CD4-positive, alpha-beta T cell treated with Interleukin-6 at 100 ng/mL for 8 hours (primary cell): Measurements from ENCODE around the gene EMILIN2.

ENCODE experiments used
- DNase-seq: peaks from one replicate; pipeline ENCODE4 v3.0.0-alpha.2; 2020; ENCODE audit warnings: mixed read lengths, low spot score

The EMILIN2 gene

DNA sequence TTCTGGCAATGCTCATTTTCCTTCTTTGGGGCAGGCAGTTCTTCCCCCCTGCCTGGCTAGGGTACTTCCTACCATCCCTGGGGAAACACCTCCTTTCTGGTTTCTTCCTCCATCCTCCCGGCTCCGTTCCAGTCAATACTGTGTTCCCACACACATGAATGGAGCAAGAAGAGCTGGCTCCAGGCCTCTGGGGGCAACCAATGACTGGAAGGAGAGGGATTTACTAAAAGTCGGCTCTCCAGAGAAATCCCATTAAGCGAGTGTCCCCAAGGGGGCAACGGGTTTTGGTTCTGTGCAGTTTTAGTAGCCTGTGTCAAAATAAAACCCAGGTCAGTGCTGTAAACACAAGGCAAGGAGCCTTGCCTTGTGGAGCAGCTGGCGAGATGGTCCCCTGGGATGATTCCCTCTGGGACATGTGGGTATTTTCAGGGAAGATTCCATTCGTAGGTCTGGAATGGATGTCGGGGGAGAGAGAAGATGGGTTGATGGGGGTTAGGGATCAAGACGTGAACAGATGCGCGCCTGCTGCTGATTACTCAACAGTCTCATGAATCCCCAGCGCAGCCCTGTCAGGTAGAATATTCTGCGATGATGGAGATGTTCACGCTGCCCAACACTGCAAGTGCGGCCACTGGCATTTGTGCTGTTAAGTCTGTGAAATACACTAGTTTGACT lies 32.0 kb downstream of the EMILIN2 start:
- no peak for DNase-seq

- no peak for DNase-seq
These were observed 33.1 kb downstream of the EMILIN2 start for GRCh38 chr18:2879889-2880288.

DNA sequence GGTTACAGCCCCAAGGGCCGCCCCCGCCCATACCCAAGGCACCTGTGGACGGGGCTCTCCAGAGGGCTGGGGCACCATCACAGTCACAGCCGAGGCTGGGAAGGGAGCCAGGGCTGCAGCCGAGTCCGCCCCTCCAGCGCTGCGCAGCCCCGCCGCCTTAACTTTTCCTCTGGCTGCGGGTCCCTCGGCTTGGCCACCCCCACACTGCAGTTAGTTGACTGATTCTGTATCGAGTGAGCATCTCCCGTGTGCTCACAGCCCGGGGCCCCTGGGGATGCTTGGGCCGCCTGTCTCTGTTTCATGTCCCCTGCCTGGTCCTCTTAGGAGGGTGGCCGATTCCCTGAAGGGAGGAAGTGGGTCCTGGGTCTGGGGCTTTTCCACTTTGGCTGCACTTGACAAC lies 33.7 kb downstream of the EMILIN2 start:
- DNase-seq = no peak

DNA sequence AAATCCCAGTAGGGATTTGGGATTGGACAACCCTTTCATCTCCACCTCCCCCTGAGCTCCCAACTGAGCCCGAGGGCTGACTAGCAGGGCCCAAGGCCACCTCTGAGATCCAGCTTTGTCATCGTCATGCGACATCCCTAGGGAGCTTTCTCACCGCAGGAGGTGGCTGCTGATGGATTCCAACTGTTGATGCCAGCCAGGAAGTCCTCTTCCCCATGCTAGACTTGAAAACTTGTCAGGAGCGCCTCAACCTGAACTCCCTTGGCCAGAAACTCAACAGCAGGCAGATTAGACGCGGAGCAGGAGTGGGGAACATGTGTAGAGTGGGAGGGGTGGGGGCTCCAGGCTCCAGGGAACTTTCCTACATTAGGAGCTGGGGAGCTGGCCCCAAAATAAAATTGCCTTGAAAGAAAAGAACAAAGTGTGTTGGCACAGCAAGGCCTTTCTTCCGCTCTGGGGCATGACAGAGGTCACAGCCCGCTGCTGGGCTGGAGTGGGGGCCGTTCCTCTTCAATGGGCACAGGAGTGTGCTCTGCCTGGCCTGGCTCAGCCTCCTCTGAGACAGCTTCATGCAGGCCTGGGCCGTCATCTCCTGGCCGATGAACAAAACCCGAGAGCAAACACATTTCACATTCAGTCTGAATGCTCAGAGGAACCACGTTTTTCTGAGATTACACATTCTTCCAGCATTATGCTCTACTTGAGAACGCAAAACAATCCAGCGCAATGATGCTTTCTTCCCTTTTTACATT lies 34.5 kb downstream of the EMILIN2 start:
- no peak for DNase-seq

DNA sequence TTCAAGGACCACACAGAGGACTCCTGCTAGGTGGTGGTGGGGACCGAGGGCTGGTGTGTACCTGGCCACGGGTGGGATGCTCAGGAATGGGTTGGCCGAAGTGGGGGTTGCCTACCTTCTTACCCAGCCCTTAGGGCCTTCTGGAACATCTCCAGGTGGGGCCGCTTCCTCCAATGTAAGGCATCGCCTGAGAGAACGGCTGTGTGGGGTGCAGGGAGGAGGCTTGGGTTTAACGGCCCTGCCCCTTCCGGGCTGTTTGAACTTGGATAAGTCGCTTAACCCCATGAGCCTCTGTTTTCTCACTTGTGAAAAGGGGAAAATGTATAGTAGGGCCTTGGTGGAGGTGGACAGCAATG lies 35.0 kb downstream of the EMILIN2 start:
- peak; percentile 25 for DNase-seq

GRCh38 chr18:2882201-2882600 lies 35.4 kb downstream of the EMILIN2 start:
- DNase-seq = no peak

DNA sequence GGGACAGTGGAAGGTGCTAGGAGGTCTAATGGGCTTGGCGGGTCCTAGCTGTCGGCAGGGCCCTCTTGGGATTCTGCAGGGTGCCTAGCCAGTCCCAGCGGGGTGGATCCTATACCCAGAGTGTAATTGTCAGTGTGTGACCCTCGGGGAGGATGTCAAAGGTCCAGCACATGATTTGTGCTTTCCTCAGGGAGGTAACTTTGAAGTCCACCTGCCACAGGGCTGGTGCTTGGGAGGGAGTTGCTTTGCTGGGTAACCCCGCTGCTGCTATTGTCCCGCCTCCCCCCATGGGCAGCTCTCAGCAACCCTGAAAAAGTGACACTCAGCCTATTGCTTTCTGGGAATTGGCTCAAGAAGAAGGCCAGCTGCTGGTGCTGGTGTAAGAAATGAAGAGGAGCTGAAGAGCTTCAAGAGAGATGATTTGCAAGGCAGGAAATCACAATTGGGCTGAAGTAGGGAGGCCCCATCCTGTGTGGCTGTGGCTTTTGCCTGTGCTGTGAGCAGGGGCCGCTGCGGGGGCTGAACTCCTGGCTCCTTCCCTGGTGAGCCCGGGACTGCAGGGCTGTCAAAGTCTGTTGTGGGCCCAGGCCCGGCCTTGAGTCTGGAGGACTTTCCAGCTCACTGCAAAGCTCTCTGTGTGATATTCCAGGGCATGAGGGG lies 36.4 kb downstream of the EMILIN2 start:
- peak; percentile 69 for DNase-seq

GRCh38 chr18:2884706-2885285 lies 38.0 kb downstream of the EMILIN2 start:
- no peak for DNase-seq

- DNase-seq = no peak
These were observed 40.7 kb downstream of the EMILIN2 start for GRCh38 chr18:2887470-2887869.

- DNase-seq = peak; percentile 23
These were observed 43.0 kb downstream of the EMILIN2 start for GRCh38 chr18:2889761-2890192.

GRCh38 chr18:2890606-2891005 lies 43.8 kb downstream of the EMILIN2 start:
- no peak for DNase-seq

- peak; percentile 46 for DNase-seq
These were observed 45.0 kb downstream of the EMILIN2 start for GRCh38 chr18:2891526-2892431.

GRCh38 chr18:2893056-2893455 lies 46.2 kb downstream of the EMILIN2 start:
- DNase-seq = no peak

DNA sequence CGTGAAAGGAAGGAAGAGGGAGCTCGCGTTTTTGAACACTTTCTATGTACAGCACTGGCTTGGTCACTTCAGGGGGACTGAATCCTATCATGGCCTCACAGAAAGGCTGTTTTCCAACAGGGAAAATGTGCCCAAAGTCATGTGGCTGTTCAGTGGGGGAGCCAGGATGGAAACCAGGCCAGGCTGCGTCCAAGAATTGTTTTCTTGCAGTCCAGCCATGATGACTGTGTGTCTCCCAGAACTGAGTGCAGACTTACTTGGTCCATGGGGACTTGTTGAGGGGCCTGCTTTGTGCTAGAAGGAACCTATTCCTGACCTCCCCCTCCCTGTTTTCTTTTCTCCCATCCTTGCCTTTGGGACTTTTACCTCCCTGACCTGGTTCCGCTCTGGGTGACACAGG lies 46.9 kb downstream of the EMILIN2 start:
- no peak for DNase-seq

- no peak for DNase-seq
These were observed 47.5 kb downstream of the EMILIN2 start for GRCh38 chr18:2894131-2894840.

- no peak for DNase-seq
These were observed 48.1 kb downstream of the EMILIN2 start for GRCh38 chr18:2894841-2895370.

DNA sequence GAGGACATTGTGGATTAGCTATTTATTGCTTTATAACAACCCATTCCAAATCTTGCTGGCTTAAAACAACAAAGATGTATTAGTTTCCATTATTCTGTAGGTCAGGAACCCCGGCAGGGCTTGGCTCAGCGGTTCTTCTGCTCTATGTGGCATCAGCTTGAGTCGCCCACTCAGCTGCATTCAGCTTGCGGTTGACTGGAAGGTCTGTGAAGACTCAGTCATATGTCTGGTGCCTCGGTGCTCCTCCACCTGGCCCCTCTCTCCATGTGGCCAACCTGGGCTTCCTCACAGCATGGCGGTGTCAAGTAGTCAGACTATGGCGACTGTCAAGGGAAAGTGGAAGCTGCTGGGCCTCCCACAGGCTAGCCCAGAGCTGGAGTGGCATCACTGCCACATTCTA lies 48.6 kb downstream of the EMILIN2 start:
- DNase-seq = no peak

DNA sequence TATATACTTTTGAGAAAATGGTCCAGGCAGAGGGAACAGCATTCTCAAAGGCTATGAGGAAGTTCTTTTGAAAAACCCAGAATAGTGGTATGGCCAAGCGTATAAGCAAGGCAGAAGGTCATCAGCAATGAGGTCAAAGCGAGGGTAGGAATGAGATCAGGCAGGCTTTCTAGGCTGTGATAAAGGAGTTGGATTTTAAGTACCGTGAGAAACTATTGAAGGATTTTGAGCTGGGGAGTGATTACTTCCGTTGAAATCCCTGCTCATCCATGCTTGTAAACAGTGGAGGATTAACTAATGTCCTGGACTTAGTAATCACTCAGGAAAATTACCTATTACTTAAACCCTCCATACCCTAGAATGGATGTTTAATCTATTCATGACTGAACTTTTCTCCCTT lies 50.2 kb downstream of the EMILIN2 start:
- no peak for DNase-seq

- DNase-seq = no peak
These were observed 50.8 kb downstream of the EMILIN2 start for GRCh38 chr18:2897448-2898185.

DNA sequence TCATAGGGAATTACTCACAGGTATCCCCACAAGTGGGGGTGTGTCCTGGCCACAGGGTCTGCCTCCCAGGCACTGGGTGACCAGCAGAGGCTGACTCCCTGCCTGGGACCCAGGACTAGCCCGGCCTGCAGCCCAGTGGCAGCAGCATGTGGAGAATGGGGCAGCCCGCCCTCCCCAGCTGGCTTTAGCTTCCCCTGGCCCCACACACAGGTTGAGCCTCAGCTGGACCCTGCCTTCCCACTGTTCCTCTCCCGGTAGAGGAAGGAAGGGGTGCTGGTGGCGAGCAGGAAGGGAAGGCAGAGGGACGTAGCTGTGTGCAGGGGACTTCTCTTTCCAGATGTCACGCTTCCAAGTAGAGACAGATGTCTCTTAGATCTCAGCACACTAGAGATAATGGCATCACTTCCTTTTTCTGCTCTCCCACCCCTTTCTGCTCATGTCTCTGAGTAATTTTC lies 51.4 kb downstream of the EMILIN2 start:
- no peak for DNase-seq
